ENCODE results near the gene CDC20B. TPM values are rescaled to one million over a fixed set of nuclear protein-coding genes. Genes with fewer than 3 reads are reported as not detected.
"Not testable (repeated sequence)": the region's sequence is repeated elsewhere in the genome, so short reads cannot be mapped to it uniquely, and the experiment has no call there.

Gene CDC20B
- total RNA-seq, 1 donor from 2014 or later = 0.34 TPM

DNA sequence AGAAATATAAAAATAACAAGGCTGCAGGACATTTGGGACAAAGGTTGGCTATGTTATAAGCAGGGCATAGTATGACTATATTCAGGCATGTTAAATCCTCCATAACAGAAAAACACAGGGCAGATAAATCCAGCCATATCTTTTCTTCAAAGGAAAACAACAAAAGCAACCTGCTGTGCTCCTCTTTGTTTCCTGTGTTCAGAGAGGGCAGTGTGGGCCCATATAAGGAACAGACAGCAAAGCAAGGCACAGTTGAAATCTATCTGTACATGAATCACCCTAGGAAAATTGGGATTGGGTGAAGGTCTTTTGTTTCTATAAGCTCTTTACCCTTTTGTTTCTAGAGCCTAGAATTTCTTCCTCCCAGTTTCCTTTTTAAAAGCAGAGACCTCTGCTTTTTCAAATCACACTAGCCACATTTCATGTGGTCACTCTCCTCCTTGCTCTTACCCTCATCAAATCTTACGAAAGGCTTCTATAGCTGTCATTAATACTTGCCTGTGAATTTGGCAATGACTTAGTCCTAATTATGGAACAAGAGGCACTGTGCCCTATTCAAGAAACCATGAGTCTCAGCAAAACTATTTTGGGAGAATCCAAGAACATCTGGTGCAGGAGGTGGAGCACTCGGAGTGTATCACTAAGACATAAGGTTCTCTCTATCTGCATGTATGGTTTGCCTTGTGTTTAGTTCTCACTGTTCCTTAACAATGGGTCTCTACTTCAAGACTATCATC, 68.8 kb downstream of the CDC20B start:
- no peaks in the 10 kb centered on the region for H3K4me1 Mint-ChIP-seq (ENCODE audit: low read depth, unreplicated experiment)
- H3K36me3 Mint-ChIP-seq (ENCODE audit: unreplicated experiment) = no peaks in the 10 kb centered on the region
- no peaks in the 10 kb centered on the region for H3K9me3 Mint-ChIP-seq (ENCODE audit: unreplicated experiment)
- no peak overlapping the region for H3K4me3 Mint-ChIP-seq (ENCODE audit: unreplicated experiment)
- H3K27me3 Mint-ChIP-seq (ENCODE audit: unreplicated experiment) = no peaks in the 10 kb centered on the region
- DNase-seq = no peak
- TF ChIP-seq, protein P1, sequence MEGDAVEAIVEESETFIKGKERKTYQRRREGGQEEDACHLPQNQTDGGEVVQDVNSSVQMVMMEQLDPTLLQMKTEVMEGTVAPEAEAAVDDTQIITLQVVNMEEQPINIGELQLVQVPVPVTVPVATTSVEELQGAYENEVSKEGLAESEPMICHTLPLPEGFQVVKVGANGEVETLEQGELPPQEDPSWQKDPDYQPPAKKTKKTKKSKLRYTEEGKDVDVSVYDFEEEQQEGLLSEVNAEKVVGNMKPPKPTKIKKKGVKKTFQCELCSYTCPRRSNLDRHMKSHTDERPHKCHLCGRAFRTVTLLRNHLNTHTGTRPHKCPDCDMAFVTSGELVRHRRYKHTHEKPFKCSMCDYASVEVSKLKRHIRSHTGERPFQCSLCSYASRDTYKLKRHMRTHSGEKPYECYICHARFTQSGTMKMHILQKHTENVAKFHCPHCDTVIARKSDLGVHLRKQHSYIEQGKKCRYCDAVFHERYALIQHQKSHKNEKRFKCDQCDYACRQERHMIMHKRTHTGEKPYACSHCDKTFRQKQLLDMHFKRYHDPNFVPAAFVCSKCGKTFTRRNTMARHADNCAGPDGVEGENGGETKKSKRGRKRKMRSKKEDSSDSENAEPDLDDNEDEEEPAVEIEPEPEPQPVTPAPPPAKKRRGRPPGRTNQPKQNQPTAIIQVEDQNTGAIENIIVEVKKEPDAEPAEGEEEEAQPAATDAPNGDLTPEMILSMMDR (IDR thresholded peaks at IDR 0.05; ENCODE audit: partially characterized antibody, unreplicated experiment) = no peak
- no peak overlapping the region for H3K27ac Mint-ChIP-seq (ENCODE audit: unreplicated experiment)

DNA sequence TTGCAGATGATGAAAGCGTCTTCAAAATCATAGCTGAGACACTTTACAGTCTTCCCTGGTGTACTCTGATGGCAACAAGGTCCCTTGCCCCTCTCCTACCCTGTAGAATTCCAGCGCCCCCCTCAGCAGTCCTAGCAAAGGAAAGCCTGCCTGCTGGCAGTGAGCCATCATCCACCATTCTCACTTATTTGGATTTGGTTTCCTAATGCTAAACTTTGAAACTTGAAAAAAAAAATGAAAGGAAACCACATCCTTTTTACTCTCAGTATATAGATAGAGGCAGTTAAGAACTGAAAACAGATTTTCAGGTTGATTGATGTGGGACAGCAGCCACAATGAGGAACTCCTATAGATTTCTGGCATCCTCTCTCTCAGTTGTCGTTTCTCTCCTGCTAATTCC, 70.6 kb downstream of the CDC20B start, which contains the start of gene GZMA:
Gene GZMA, plus strand, starts transcription at position 299 of the 400 bp plus-strand sequence. Its CDS starts 37 bp downstream, at position 336.
- Mint-ChIP-seq H3K9me3 (ENCODE audit: unreplicated experiment) (no peaks in the 10 kb centered on the region), H3K4me1 (ENCODE audit: low read depth, unreplicated experiment) (no peaks in the 10 kb centered on the region), H3K36me3 (ENCODE audit: unreplicated experiment) (no peaks in the 10 kb centered on the region), H3K27ac (ENCODE audit: unreplicated experiment) (no peak within 1 kb of the TSS), H3K4me3 (ENCODE audit: unreplicated experiment) (no peak within 1 kb of the TSS), H3K27me3 (ENCODE audit: unreplicated experiment) (no peaks in the 10 kb centered on the region)
- DNase-seq = no peak
- TF ChIP-seq, protein P1 (IDR thresholded peaks at IDR 0.05; ENCODE audit: partially characterized antibody, unreplicated experiment) = no peak

DNA sequence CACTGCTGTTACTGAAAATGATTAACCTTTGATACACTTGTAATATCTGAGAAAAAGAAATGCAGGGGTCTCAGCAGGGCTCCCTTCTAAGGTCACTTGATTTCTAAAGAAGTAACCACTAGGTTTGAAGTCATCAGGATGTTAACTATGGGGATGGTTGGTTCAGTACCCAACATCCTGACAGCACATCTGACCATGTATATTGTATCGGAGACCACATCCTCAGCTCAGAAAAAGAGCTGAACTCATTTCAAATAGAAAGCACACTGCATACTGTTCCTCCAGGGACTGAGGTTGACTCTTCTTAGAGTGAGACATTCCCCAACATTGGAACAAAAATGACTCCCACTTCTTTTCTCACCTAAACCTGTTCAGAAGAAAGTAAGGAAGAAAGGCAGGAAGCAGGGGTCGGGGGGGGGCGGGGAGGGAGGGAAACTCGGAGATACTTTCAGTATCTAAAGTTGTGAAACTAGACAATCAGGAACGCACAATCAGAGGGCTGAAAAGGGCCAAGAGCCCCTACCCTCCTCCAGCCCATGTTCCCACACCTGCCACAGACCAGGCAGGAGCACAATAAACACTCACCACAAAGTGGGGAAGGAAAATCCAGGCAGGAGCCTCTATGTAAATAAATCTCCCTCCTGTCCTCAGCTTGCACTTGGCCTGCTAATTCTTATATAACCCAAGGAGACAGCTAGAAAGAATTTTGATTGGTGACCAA, 71.3 kb downstream of the CDC20B start:
- H3K4me3 Mint-ChIP-seq (ENCODE audit: unreplicated experiment) = no peak overlapping the region
- TF ChIP-seq, protein P1 (IDR thresholded peaks at IDR 0.05; ENCODE audit: partially characterized antibody, unreplicated experiment) = no peak
- no peak for DNase-seq
- no peaks in the 10 kb centered on the region for H3K4me1 Mint-ChIP-seq (ENCODE audit: low read depth, unreplicated experiment)
- no peak overlapping the region for H3K27ac Mint-ChIP-seq (ENCODE audit: unreplicated experiment)
- H3K27me3 Mint-ChIP-seq (ENCODE audit: unreplicated experiment) = no peaks in the 10 kb centered on the region
- no peaks in the 10 kb centered on the region for H3K9me3 Mint-ChIP-seq (ENCODE audit: unreplicated experiment)
- H3K36me3 Mint-ChIP-seq (ENCODE audit: unreplicated experiment) = no peaks in the 10 kb centered on the region

DNA sequence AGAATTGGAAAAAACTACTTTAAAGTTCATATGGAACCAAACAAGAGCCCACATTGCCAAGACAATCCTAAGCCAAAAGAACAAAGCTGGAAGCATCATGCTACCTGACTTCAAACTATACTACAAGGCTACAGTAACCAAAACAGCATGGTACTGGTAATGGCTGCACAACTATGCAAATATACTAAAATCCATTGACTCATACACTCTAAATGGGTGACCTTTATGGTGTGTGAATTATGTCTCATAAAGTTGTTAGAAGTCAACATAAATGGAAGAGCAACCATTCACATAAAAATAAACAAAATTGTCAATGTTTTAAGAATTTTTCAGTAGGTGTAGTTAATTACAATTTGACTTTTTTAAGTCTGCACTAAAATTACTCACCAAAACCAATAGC, 71.8 kb downstream of the CDC20B start:
- H3K27ac Mint-ChIP-seq (ENCODE audit: unreplicated experiment); H3K27me3 Mint-ChIP-seq (ENCODE audit: unreplicated experiment); H3K4me3 Mint-ChIP-seq (ENCODE audit: unreplicated experiment); H3K9me3 Mint-ChIP-seq (ENCODE audit: unreplicated experiment); H3K36me3 Mint-ChIP-seq (ENCODE audit: unreplicated experiment); H3K4me1 Mint-ChIP-seq (ENCODE audit: low read depth, unreplicated experiment); DNase-seq: not testable (repeated sequence)

DNA sequence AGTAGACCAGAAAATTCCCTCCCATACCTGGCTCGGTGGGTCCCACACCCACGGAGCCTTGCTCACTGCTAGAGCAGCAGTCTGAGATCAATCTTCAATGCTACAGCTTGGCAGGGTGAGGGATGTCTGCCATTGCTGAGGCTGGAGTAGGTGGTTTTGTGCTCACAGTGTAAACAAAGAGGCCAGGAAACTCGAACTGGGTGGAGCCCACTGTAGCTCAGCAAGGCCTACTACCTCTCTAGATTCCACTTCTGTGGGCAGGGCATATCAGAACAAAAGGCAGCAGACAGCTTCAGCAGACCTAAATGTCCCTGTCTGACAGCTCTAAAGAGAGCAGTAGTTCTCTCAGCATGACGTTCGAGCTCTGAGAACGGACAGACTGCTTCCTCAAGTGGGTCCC, 76.1 kb downstream of the CDC20B start:
- H3K36me3 Mint-ChIP-seq (ENCODE audit: unreplicated experiment) = no peaks in the 10 kb centered on the region
- TF ChIP-seq, protein P1 (IDR thresholded peaks at IDR 0.05; ENCODE audit: partially characterized antibody, unreplicated experiment) = no peak
- DNase-seq = no peak
- no peak overlapping the region for H3K27ac Mint-ChIP-seq (ENCODE audit: unreplicated experiment)
- no peaks in the 10 kb centered on the region for H3K4me1 Mint-ChIP-seq (ENCODE audit: low read depth, unreplicated experiment)
- no peak overlapping the region for H3K4me3 Mint-ChIP-seq (ENCODE audit: unreplicated experiment)
- no peaks in the 10 kb centered on the region for H3K9me3 Mint-ChIP-seq (ENCODE audit: unreplicated experiment)
- H3K27me3 Mint-ChIP-seq (ENCODE audit: unreplicated experiment) = peaks cover 3% of the 10 kb centered on the region
